HG03139 (cell line): ENCODE data around the gene LCE1D.

Source experiments
- ATAC-seq: cut with Tn5 transposase; IDR thresholded peaks from one replicate; pipeline ENCODE4 v1.9.1; 2021; ENCODE audit not compliant: unreplicated experiment

LCE1D gene

GRCh38 chr1:152796421-152796820 lies at the start of gene LCE1D:
LCE1D (plus strand) TSS chr1:152796721; CDS start chr1:152797795, 1,074 bp downstream.
- no peak for ATAC-seq

- no peak for ATAC-seq
These were observed 48.7 kb upstream of the LCE1D start for GRCh38 chr1:152747831-152748230.

GRCh38 chr1:152752225-152752624 lies 44.3 kb upstream of the LCE1D start:
- no peak for ATAC-seq

GRCh38 chr1:152753586-152753985 lies 42.9 kb upstream of the LCE1D start:
- no peak for ATAC-seq

- ATAC-seq: no peak
These were observed 39.6 kb upstream of the LCE1D start for GRCh38 chr1:152756872-152757271.

GRCh38 chr1:152757747-152758146 lies 38.8 kb upstream of the LCE1D start, which contains the start of gene KPRP:
KPRP (plus strand) TSS chr1:152758025; CDS start chr1:152759589, 1,564 bp downstream.
- no peak for ATAC-seq

GRCh38 chr1:152758636-152759035 lies 37.9 kb upstream of the LCE1D start:
- no peak for ATAC-seq

- no peak for ATAC-seq
These were observed 36.9 kb upstream of the LCE1D start for GRCh38 chr1:152759453-152760173.

GRCh38 chr1:152760551-152761190 lies 35.9 kb upstream of the LCE1D start:
- no peak for ATAC-seq

GRCh38 chr1:152761609-152762213 lies 34.8 kb upstream of the LCE1D start:
- ATAC-seq: no peak

- no peak for ATAC-seq
These were observed 27.5 kb upstream of the LCE1D start for GRCh38 chr1:152768847-152769533.

- ATAC-seq: no peak
These were observed 26.1 kb upstream of the LCE1D start for GRCh38 chr1:152770411-152770810.

GRCh38 chr1:152774875-152775274 lies 21.6 kb upstream of the LCE1D start, which contains the start of gene LCE1F:
LCE1F (plus strand) TSS chr1:152775140; CDS start chr1:152776372, 1,232 bp downstream.
- no peak for ATAC-seq

GRCh38 chr1:152776361-152776760 lies 20.2 kb upstream of the LCE1D start:
- ATAC-seq: no peak

- ATAC-seq: no peak
These were observed 18.9 kb upstream of the LCE1D start for GRCh38 chr1:152777510-152778137.

- ATAC-seq: no peak
These were observed 13.4 kb upstream of the LCE1D start for GRCh38 chr1:152783095-152783494.

- ATAC-seq: no peak
These were observed 10.4 kb upstream of the LCE1D start, which contains the start of gene LCE1E for GRCh38 chr1:152786077-152786476. LCE1E (plus strand) TSS chr1:152786257; CDS start chr1:152787300, 1,043 bp downstream.

GRCh38 chr1:152795686-152796085 lies 835 bp upstream of the LCE1D start:
- no peak for ATAC-seq

GRCh38 chr1:152801333-152801732 lies 4.8 kb downstream of the LCE1D start:
- ATAC-seq: no peak

GRCh38 chr1:152806576-152806975 lies 10.1 kb downstream of the LCE1D start, which contains the start of gene LCE1C:
LCE1C (minus strand) TSS chr1:152806651; CDS start chr1:152805478, 1,173 bp downstream.
- no peak for ATAC-seq

GRCh38 chr1:152811050-152811449 lies 14.5 kb downstream of the LCE1D start:
- no peak for ATAC-seq
